MCF 10A (cell line): ENCODE measurements around the gene HHATL. TPM values are rescaled to one million over a fixed set of nuclear protein-coding genes. Genes with fewer than 3 reads are reported as not detected.

ENCODE experiments used
- BruUV-seq: library from RNA; stranded (reverse); fragments of 400-500 nt; replicated peaks from 2 replicates; lab custom pipeline; 2021; lab: Mats Ljungman, UMichigan
- CTCF ChIA-PET: fragments of 300-600 bp; sonication (Branson Sonifier 250); formaldehyde crosslinking; extraction: SDS; loops from one replicate; lab custom pipeline; 2021; ENCODE audit warnings: antibody characterized with exemption, inconsistent platforms; lab: Yijun Ruan, JAX
- POLR2A ChIA-PET: fragments of 300-600, 350-650 bp; sonication (Branson Sonifier 250); formaldehyde crosslinking; extraction: SDS; loops from one replicate; lab custom pipeline; 2020; ENCODE audit warnings: antibody characterized with exemption, inconsistent platforms; lab: Yijun Ruan, JAX
- DNase-seq: peaks from one replicate; pipeline ENCODE4 v3.0.0-alpha.2; 2018; ENCODE audit not compliant: unreplicated experiment
- H3K27ac Mint-ChIP-seq: one replicate; pipeline ENCODE4 v1.8.0; 2022; ENCODE audit warnings: mild to moderate bottlenecking, low read depth, mixed read lengths; ENCODE audit not compliant: unreplicated experiment
- H3K27me3 Mint-ChIP-seq: one replicate; pipeline ENCODE4 v1.8.0; 2022; ENCODE audit warnings: mixed read lengths; ENCODE audit not compliant: insufficient read depth, unreplicated experiment
- H3K36me3 Mint-ChIP-seq: one replicate; pipeline ENCODE4 v1.8.0; 2022; ENCODE audit warnings: mild to moderate bottlenecking, moderate library complexity, mixed read lengths; ENCODE audit not compliant: insufficient read depth, unreplicated experiment
- H3K4me1 Mint-ChIP-seq: one replicate; pipeline ENCODE4 v1.8.0; 2022; ENCODE audit warnings: mixed read lengths; ENCODE audit not compliant: insufficient read depth, unreplicated experiment
- H3K4me3 Mint-ChIP-seq: one replicate; pipeline ENCODE4 v1.8.0; 2022; ENCODE audit warnings: mild to moderate bottlenecking, moderate library complexity, mixed read lengths; ENCODE audit not compliant: unreplicated experiment
- H3K9me3 Mint-ChIP-seq: one replicate; pipeline ENCODE4 v1.8.0; 2022; ENCODE audit warnings: mixed read lengths; ENCODE audit not compliant: unreplicated experiment
- CTCF ChIP-seq: fragments of 200-600 bp; IDR thresholded peaks from one replicate; pipeline ENCODE4 v1.8.0; 2022; ENCODE audit warnings: antibody characterized with exemption, mild to moderate bottlenecking; ENCODE audit not compliant: unreplicated experiment
- intact Hi-C: fragments of 100-400 bp; cut with micrococcal nuclease; formaldehyde crosslinking; loops from 2 replicates; pipeline ENCODE4 v1.14.1; 2022
- total RNA-seq: library from RNA; stranded (reverse); gene quantifications from 2 replicates; pipeline ENCODE4 v1.2.3, GENCODE V29; 2022

The HHATL gene
- total RNA-seq, 1 experiment from 2014 or later: not detected

GRCh38 chr3:42714171-42714852 is 11.7 kb upstream of the HHATL start:
- no peak for TF ChIP-seq CTCF
- H3K9me3 Mint-ChIP-seq: no peaks in the 10 kb centered on the region
- no peak for DNase-seq
- intact Hi-C loops: no loop called here
- H3K27ac Mint-ChIP-seq: no peak overlapping the region
- no peaks in the 10 kb centered on the region for H3K36me3 Mint-ChIP-seq
- no peaks in the 10 kb centered on the region for H3K27me3 Mint-ChIP-seq
- POLR2A ChIA-PET: no interaction called here
- no TSS peak for BruUV-seq
- no peak overlapping the region for H3K4me3 Mint-ChIP-seq
- CTCF ChIA-PET: interaction anchor here (0.7 kb wide), 1 partner anchor 38 kb away, joined by 3 read pairs; no protein-coding TSS in a partner anchor
- no peaks in the 10 kb centered on the region for H3K4me1 Mint-ChIP-seq

GRCh38 chr3:42713747-42714146 is 11.1 kb upstream of the HHATL start:
- Mint-ChIP-seq H3K4me1 (no peaks in the 10 kb centered on the region), H3K4me3 (no peak overlapping the region), H3K9me3 (no peaks in the 10 kb centered on the region), H3K27me3 (no peaks in the 10 kb centered on the region), H3K27ac (no peak overlapping the region), H3K36me3 (no peaks in the 10 kb centered on the region)
- TF ChIP-seq CTCF: no peak
- DNase-seq: no peak
- intact Hi-C loops: no loop called here
- CTCF ChIA-PET: interaction anchor here (0.6 to 0.7 kb wide), 2 partner anchors 14 to 29 kb away, joined by 3 read pairs; no protein-coding TSS in a partner anchor
- POLR2A ChIA-PET: no interaction called here
- no TSS peak for BruUV-seq

GRCh38 chr3:42712688-42713372 is 10.2 kb upstream of the HHATL start:
- TF ChIP-seq CTCF: no peak

GRCh38 chr3:42712344-42712648 is 9.7 kb upstream of the HHATL start:
- POLR2A ChIA-PET: interaction anchor here (0.6 to 1.4 kb wide), 3 partner anchors 11 to 50 kb away, joined by 3 to 4 read pairs (median 3); no protein-coding TSS in a partner anchor
- Mint-ChIP-seq H3K27me3 (no peaks in the 10 kb centered on the region), H3K4me1 (no peaks in the 10 kb centered on the region), H3K36me3 (no peaks in the 10 kb centered on the region), H3K27ac (no peak overlapping the region), H3K4me3 (no peak overlapping the region), H3K9me3 (no peaks in the 10 kb centered on the region)
- intact Hi-C loops: no loop called here
- DNase-seq: no peak
- no TSS peak for BruUV-seq
- no peak for TF ChIP-seq CTCF
- CTCF ChIA-PET: interaction anchor here (0.5 to 1.5 kb wide), 2 partner anchors 31 to 35 kb away, joined by 3 read pairs; no protein-coding TSS in a partner anchor

More at GRCh38 chr3:42712688-42713372, 10.2 kb upstream of the HHATL start:
- no peaks in the 10 kb centered on the region for H3K36me3 Mint-ChIP-seq
- no peaks in the 10 kb centered on the region for H3K9me3 Mint-ChIP-seq
- POLR2A ChIA-PET: interaction anchor here (0.6 to 0.8 kb wide), 2 partner anchors 44 to 50 kb away, joined by 3 to 4 read pairs; no protein-coding TSS in a partner anchor
- CTCF ChIA-PET: interaction anchor here (0.5 to 0.7 kb wide), 5 partner anchors 13 to 211 kb away, joined by 3 to 4 read pairs (median 3); no protein-coding TSS in a partner anchor
- H3K27ac Mint-ChIP-seq: no peak overlapping the region
- no peaks in the 10 kb centered on the region for H3K27me3 Mint-ChIP-seq
- BruUV-seq: no TSS peak
- H3K4me3 Mint-ChIP-seq: no peak overlapping the region
- no peak for DNase-seq
- intact Hi-C loops: no loop called here
- H3K4me1 Mint-ChIP-seq: no peaks in the 10 kb centered on the region
